HG03064 (cell line): ENCODE data around the gene TKTL1.

Source experiments
- ATAC-seq: cut with Tn5 transposase; IDR thresholded peaks from one replicate; pipeline ENCODE4 v1.9.1; 2021; ENCODE audit warnings: low read depth; ENCODE audit not compliant: unreplicated experiment

The TKTL1 gene

GRCh38 chrX:154343063-154343462, 47.5 kb downstream of the TKTL1 start:
- peak; percentile 6 for ATAC-seq

GRCh38 chrX:154343620-154344019, 48.0 kb downstream of the TKTL1 start:
- peak; percentile 30 for ATAC-seq

DNA sequence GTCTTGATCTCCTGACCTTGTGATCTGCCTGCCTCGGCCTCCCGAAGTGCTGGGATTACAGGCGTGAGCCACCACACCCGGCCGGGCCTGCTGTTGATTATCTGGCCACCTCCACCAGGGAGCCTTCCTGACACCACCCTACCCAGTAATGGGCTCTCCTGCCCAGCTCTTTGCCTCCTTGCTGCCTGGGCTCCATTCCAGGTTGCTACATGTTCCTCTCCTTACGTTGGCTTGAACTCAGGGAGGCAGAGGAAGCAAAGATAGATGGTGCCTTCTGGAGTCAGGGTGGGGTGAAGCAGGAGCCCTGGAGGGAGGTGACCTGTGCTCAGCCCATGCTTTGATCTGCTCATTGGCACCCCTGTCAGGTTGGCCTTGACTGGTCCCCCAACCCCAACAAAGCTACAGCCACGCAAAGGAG, 52.5 kb downstream of the TKTL1 start:
- ATAC-seq, result no peak

- no peak for ATAC-seq
Measured at GRCh38 chrX:154348646-154349358, 53.2 kb downstream of the TKTL1 start.

DNA sequence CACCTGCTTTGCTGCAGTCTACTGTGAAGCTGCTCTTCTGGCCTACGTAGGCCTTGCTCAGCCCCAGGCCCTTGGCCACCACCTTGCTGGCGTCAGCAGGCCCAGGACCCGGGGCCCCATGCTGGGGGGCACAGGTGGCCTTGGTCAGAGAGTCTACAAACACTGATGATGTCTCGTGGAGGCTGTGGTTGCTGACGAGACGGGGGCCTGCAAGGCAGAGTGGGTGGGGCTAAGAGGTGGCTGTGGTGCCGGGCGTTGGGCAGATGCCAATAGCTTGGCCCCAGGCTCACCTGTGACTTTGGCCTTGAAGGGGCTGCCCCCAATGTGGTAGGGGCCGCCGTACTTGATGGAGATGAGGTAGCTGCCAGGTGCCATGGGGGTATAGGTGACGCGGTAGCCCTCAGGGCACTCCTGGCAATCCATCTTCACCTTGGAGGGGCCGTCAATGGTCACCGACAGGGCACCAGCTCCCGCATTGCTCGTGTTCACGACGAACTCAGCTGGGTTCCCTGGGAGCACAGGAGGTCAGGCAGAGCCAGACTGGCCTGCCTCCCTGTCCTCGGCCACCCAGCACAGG, 53.9 kb downstream of the TKTL1 start:
- no peak for ATAC-seq

DNA sequence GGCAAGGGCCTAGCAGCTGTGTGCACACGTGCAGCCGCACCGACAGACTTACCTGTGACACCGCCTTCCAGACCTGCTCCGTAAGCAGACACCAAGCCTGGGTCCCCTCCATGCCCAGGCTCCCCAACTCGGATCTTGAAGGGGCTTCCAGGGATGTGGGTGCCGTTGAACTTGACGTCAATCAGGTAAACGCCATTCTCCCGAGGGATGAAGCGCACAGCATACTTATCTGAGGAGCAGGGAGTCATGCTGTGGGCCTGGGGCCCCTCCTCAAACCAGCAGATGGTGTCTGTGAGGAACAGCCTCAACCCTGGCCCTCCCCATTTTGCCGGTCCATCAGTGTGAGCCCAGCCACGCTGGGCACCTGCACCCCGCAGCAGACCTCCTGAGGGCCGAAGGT, 54.4 kb downstream of the TKTL1 start:
- ATAC-seq, result no peak

GRCh38 chrX:154350429-154351182, 55.0 kb downstream of the TKTL1 start:
- no peak for ATAC-seq

- ATAC-seq, result no peak
Measured at GRCh38 chrX:154351183-154352011, 55.8 kb downstream of the TKTL1 start.

GRCh38 chrX:154352012-154352401, 56.4 kb downstream of the TKTL1 start:
- no peak for ATAC-seq

DNA sequence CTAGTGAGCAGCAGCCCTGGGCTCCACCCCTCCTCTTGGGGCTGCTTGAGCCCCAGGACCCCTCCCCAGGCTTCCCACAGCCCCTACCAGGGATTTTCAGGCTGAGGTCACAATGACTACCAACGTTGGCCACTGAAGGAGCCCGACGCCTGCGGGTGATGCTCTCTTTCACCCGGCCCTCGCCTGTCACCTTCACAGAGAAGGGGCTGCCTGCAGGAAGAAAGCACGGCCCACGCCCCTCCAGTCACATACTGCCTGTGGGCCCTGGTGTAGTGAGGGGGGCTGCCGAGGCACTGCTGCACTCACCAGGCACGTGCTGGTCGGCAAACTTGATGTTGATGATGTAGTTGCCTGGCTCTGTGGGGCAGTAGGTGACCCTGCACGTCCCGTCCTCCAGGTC, 56.9 kb downstream of the TKTL1 start:
- no peak for ATAC-seq

- no peak for ATAC-seq
Measured at GRCh38 chrX:154353172-154353843, 57.7 kb downstream of the TKTL1 start.

DNA sequence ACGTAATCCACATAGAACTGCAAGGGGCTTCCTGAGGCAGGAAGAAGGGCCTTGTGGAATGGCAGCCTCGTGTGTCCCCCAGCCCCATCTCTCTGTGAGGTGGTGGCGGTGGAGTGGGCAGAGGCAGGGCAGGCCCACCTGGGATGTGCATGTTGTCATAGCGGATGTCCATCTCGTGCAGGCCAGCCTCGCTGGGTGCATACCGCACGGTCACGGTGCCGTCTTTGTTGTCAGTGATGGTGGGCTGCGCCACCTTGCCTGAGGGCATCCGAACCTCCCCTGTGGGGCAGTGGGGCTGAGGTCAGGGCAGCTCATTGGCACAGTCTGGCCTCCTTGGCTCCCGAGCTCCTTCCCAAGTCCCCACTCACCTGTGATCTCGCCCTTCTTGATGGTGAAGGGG, 58.4 kb downstream of the TKTL1 start:
- no peak for ATAC-seq

DNA sequence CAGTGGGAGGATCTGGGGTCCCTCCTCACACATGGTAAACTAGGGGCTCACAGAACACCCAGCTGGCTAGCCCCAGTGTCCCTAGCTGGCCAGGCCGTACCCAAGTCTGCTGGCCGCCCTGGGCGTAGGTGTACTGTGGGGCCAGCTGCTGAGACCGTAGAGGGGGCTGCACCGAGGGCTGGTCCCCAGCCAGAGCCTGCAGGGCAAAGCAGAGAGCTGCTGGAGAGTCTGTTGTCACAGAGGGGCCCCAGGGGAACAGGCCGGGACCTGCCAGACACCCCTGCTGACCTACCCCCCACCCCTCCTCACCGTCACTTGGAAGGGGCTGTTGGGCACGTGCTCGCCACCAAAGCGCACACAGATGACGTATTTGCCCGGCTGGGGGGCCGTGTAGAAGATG, 58.9 kb downstream of the TKTL1 start:
- no peak for ATAC-seq

GRCh38 chrX:154355094-154355775, 59.6 kb downstream of the TKTL1 start:
- ATAC-seq, result no peak

DNA sequence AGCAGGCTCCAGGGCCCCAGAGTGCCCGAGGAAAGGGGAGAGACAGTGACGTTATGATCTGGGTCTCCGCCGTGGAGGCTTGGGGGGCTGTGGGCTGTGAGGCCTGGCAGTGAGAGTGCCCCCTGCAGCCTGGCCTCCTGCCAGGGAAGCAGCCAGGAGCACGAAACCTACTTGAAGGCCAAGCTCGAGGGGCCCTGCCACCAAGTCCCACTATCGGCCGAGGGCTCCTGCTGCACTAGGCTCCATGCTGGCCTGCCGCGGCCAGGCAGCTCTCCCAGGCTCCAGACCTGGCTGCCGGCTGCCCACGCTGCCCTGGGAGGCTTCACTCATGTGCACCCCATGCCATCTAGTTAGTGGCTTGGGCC, 60.2 kb downstream of the TKTL1 start:
- no peak for ATAC-seq

DNA sequence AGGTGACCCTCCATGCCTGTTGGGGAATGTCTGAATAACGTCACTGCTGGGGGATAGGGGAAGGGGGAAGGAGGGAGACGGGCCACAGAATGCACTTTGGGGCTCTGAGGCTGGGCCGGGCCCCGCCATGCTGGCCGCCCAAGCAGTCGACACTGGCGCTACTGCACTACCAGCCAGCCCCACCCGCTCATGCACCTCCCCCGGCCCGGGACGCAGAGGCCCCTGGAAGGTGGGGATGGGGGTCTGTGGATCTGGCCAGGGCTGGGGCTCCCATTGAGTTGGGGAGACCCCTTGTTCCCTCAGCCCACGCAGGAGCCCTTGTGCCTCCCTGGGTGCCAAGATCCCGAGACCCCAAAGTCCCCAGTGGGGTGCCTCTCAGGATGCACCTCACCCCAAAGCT, 61.0 kb downstream of the TKTL1 start:
- ATAC-seq, result no peak

- ATAC-seq, result no peak
Measured at GRCh38 chrX:154357205-154357604, 61.6 kb downstream of the TKTL1 start.

DNA sequence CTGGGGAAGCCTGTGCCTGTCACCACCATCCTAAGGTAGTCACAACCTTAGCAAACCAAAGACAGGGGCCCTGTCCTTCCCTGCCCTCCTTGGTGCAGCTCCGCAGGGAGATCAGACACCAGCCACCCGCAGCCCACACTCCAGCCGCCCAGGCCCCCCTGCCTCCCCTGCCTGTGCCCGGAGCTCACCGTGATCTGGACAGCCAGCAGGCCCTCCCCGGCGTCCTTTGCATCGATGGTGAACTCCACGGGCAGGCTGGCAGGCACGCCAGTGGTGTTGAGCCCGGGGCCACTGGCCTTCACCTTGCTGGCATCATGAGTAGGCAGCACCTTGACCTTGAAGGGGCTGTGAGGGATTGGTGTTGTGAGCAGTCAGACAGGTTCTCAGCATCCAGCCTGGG, 62.4 kb downstream of the TKTL1 start:
- no peak for ATAC-seq

DNA sequence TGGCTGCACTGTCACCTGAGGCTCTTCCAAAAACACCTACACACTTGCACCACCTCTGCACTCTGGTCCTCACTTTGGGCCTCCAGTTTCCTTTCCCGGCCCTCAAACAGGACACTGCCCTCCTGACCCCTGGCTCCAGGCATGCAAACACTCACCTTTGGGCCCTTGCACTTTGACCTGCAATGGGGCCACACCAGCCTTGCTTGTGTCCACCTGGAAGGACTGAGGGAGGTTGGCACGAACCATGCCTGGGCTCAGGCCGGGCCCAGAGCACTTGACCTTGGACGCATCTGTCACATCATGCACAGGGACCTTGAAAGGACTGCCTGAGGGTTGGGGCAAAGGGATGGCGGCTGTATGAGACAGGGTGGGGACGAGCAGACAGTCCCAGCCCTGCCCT, 63.2 kb downstream of the TKTL1 start:
- no peak for ATAC-seq
